HepG2 (cell line): ENCODE data around the gene SEMA4C. TPM values are rescaled to one million over a fixed set of nuclear protein-coding genes. Genes with fewer than 3 reads are reported as not detected.

Experiments used
- ADNP ChIP-seq: sonication (generic); formaldehyde crosslinking; IDR thresholded peaks from 2 replicates; pipeline ENCODE4 v1.4.0; 2020; ENCODE audit warnings: missing genetic modification reagents
- GATAD1 ChIP-seq: IDR thresholded peaks from 2 replicates; pipeline ENCODE4 v1.6.1; 2016; ENCODE audit warnings: missing genetic modification reagents, missing compliant biosample characterization
- HOXA3 ChIP-seq: sonication (generic); formaldehyde crosslinking; IDR thresholded peaks from 2 replicates; pipeline ENCODE4 v1.5.0; 2020; ENCODE audit warnings: missing genetic modification reagents
- KDM6A ChIP-seq: IDR thresholded peaks from 2 replicates; pipeline ENCODE4 v1.6.1; 2016; ENCODE audit warnings: low read depth
- MIER3 ChIP-seq: IDR thresholded peaks from 2 replicates; pipeline ENCODE4 v1.6.1; 2016; ENCODE audit warnings: missing compliant biosample characterization, borderline replicate concordance
- NKX3-1 ChIP-seq: sonication (generic); formaldehyde crosslinking; IDR thresholded peaks from 2 replicates; pipeline ENCODE4 v1.5.0; 2020; ENCODE audit warnings: missing genetic modification reagents
- SKIL ChIP-seq: sonication (generic); formaldehyde crosslinking; IDR thresholded peaks from 2 replicates; pipeline ENCODE4 v1.8.0; 2022; ENCODE audit warnings: missing genetic modification reagents, mild to moderate bottlenecking, moderate library complexity, borderline replicate concordance
- STAT5B ChIP-seq: sonication (generic); formaldehyde crosslinking; IDR thresholded peaks from 2 replicates; pipeline ENCODE4 v1.4.0; 2020; ENCODE audit warnings: missing genetic modification reagents
- ZBTB33 ChIP-seq: sonication (generic); formaldehyde crosslinking; IDR thresholded peaks from 2 replicates; pipeline ENCODE4 v1.4.0; 2020; ENCODE audit warnings: missing genetic modification reagents
- ZBTB38 ChIP-seq: sonication (generic); formaldehyde crosslinking; IDR thresholded peaks from 2 replicates; pipeline ENCODE4 v1.5.1; 2020; ENCODE audit warnings: mild to moderate bottlenecking, missing genetic modification reagents
- ZBTB44 ChIP-seq: sonication (generic); formaldehyde crosslinking; IDR thresholded peaks from 2 replicates; pipeline ENCODE4 v1.4.0; 2020; ENCODE audit warnings: missing genetic modification reagents
- ZFP82 ChIP-seq: sonication (generic); formaldehyde crosslinking; IDR thresholded peaks from 2 replicates; pipeline ENCODE4 v1.5.1; 2020; ENCODE audit warnings: mild to moderate bottlenecking, missing genetic modification reagents, borderline replicate concordance
- ZFY ChIP-seq: sonication (generic); formaldehyde crosslinking; IDR thresholded peaks from 2 replicates; pipeline ENCODE4 v1.4.0; 2020; ENCODE audit warnings: missing genetic modification reagents
- ZNF124 ChIP-seq: sonication (generic); formaldehyde crosslinking; IDR thresholded peaks from 2 replicates; pipeline ENCODE4 v1.4.0; 2020; ENCODE audit warnings: missing genetic modification reagents
- ZNF136 ChIP-seq: sonication (generic); formaldehyde crosslinking; IDR thresholded peaks from 2 replicates; pipeline ENCODE4 v1.8.1; 2022; ENCODE audit warnings: low read depth, mild to moderate bottlenecking, moderate library complexity, missing genetic modification reagents
- ZNF160 ChIP-seq: sonication (generic); formaldehyde crosslinking; IDR thresholded peaks from 2 replicates; pipeline ENCODE4 v1.8.0; 2022; ENCODE audit warnings: mild to moderate bottlenecking, inconsistent platforms, missing genetic modification reagents
- ZNF230 ChIP-seq: sonication (generic); formaldehyde crosslinking; IDR thresholded peaks from 2 replicates; pipeline ENCODE4 v1.4.0; 2020; ENCODE audit warnings: mild to moderate bottlenecking, missing genetic modification reagents
- ZNF251 ChIP-seq: sonication (generic); formaldehyde crosslinking; IDR thresholded peaks from 2 replicates; pipeline ENCODE4 v1.9.0; 2021; ENCODE audit warnings: mild to moderate bottlenecking, missing genetic modification reagents
- ZNF263 ChIP-seq: sonication (generic); formaldehyde crosslinking; IDR thresholded peaks from 2 replicates; pipeline ENCODE4 v1.4.0; 2020; ENCODE audit warnings: missing genetic modification reagents
- ZNF549 ChIP-seq: sonication (generic); formaldehyde crosslinking; IDR thresholded peaks from 2 replicates; pipeline ENCODE4 v1.5.0; 2020; ENCODE audit warnings: missing genetic modification reagents
- ZNF615 ChIP-seq: sonication (generic); formaldehyde crosslinking; IDR thresholded peaks from 2 replicates; pipeline ENCODE4 v1.5.0; 2020; ENCODE audit warnings: mild to moderate bottlenecking, missing genetic modification reagents, borderline replicate concordance
- ZNF768 ChIP-seq: sonication (generic); formaldehyde crosslinking; IDR thresholded peaks from 2 replicates; pipeline ENCODE4 v1.4.0; 2020; ENCODE audit warnings: missing genetic modification reagents
- ZXDC ChIP-seq: sonication (generic); formaldehyde crosslinking; IDR thresholded peaks from 2 replicates; pipeline ENCODE4 v1.5.0; 2020; ENCODE audit warnings: mild to moderate bottlenecking, missing genetic modification reagents
- polyA plus RNA-seq, 8 experiments: library from polyadenylated mRNA; depleted of rRNA in 3 of 8; stranded (reverse) in 7 of 8; unstranded in 1 of 8; fragments of >200 nt; fragmentation: Illumina TruSeq in 4 of 8; extraction: Trizol in 4 of 8; gene quantifications; 2 replicates each; pipeline versions ENCODE4 v1.2.1 to v1.2.3, GENCODE V29; 2011 to 2016; ENCODE audit warnings: low read depth in 4 of 8, missing spikeins in 1 of 8, mixed read lengths in 1 of 8; ENCODE audit not compliant: insufficient read depth in 1 of 8
- total RNA-seq, 5 experiments: library from RNA; depleted of rRNA; stranded (reverse); fragments of >200 nt; fragmentation: Illumina TruSeq; extraction: Trizol; gene quantifications; 2 replicates each; pipeline ENCODE4 v1.2.3, GENCODE V29; 2016; ENCODE audit warnings: low read depth in 1 of 5

The SEMA4C gene
- total and polyA plus RNA-seq, 2 of the 13 experiments (the other 11 are each of a cell fraction or from before 2014, with no cell fraction given) = 25.9 to 46.6 TPM

GRCh38 chr2:96815326-96816126 lies 54.4 kb downstream of the SEMA4C start (continued):
- TF ChIP-seq ZBTB33 (CRISPR knock-in tag) = no peak
- no peak for TF ChIP-seq ZNF251
- 0 out of 2 replicates have a peak, but pooled peaks have one; percentile 18 for TF ChIP-seq ZBTB44 (CRISPR knock-in tag)
- TF ChIP-seq ZNF124 (CRISPR knock-in tag) = no peak
- no peak for TF ChIP-seq ZNF549 (CRISPR knock-in tag)
- no peak for TF ChIP-seq KDM6A
- no peak for TF ChIP-seq MIER3 (CRISPR knock-in tag)
- TF ChIP-seq ZFY (CRISPR knock-in tag) = peak; percentile 58; the same call in 1 of the 2 replicates
- TF ChIP-seq ZXDC (CRISPR knock-in tag) = no peak; the same call in 1 of the 2 replicates
- TF ChIP-seq ZNF768 = no peak
- TF ChIP-seq STAT5B = no peak
- peak; percentile 90 for TF ChIP-seq ZNF136 (CRISPR knock-in tag)
- peak; percentile 31; the same call in 1 of the 2 replicates for TF ChIP-seq NKX3-1
- no peak for TF ChIP-seq ZFP82 (CRISPR knock-in tag)
- no peak for TF ChIP-seq GATAD1 (CRISPR knock-in tag)
- TF ChIP-seq ZNF615 (CRISPR knock-in tag) = no peak
- peak; percentile 92; the same call in 1 of the 2 replicates for TF ChIP-seq ZNF230 (CRISPR knock-in tag)
- no peak for TF ChIP-seq ZBTB38
- no peak; the same call in 1 of the 2 replicates for TF ChIP-seq ZNF160 (CRISPR knock-in tag)
- TF ChIP-seq HOXA3 (CRISPR knock-in tag) = no peak
- TF ChIP-seq ZNF263 (CRISPR knock-in tag) = peak; percentile 68
- no peak for TF ChIP-seq ADNP (CRISPR knock-in tag)
- no peak for TF ChIP-seq SKIL (CRISPR knock-in tag)
